K562 (cell line): ENCODE measurements around the gene COL4A1.

ENCODE experiments used
- ARHGAP35 ChIP-seq: fragments of 450-650 bp; IDR thresholded peaks from 2 replicates; pipeline ENCODE4 v1.6.1; 2018; ENCODE audit not compliant: partially characterized antibody
- EP300 ChIP-seq: IDR thresholded peaks from 2 replicates; pipeline ENCODE4 v1.6.1; 2012; ENCODE audit warnings: low read length, improper control_type of control experiment
- JUNB ChIP-seq: fragments of 450-650 bp; formaldehyde crosslinking; conservative IDR thresholded peaks from 2 replicates; pipeline ENCODE4 v1.4.0; 2020; ENCODE audit warnings: mild to moderate bottlenecking
- RBM22 ChIP-seq: fragments of 200-400 bp; formaldehyde crosslinking; IDR thresholded peaks from 2 replicates; pipeline ENCODE4 v1.6.1; 2018; ENCODE audit warnings: low read length, low read depth; ENCODE audit not compliant: poor library complexity, severe bottlenecking
- TF ChIP-seq, protein P1 (sequence below): sonication (generic); formaldehyde crosslinking; IDR thresholded peaks from 2 replicates; pipeline ENCODE4 v1.5.0; 2020; ENCODE audit warnings: missing genetic modification reagents

DNA sequence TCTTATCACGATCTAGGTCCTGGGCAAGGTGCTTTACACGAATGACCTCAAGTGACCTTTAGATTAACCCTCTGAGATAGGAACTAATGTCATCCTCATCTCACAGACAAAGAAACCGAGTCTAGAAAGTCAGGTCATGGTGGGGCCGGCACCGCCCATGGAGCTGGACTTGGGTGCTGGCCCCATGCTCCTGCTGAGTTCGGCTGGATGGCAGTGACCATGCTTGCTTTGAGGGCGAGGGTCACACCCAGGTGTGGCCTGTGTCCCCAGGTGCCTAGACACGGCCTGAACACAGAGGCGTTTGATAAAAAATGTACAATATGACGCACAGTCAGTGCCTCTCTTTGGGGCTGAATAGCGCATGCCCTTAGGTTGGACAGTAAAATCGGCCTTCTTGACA, 26.9 kb upstream of the COL4A1 start:
- TF ChIP-seq JUNB = no peak
- no peak for TF ChIP-seq ARHGAP35
- TF ChIP-seq EP300 = no peak
- TF ChIP-seq, protein P1, sequence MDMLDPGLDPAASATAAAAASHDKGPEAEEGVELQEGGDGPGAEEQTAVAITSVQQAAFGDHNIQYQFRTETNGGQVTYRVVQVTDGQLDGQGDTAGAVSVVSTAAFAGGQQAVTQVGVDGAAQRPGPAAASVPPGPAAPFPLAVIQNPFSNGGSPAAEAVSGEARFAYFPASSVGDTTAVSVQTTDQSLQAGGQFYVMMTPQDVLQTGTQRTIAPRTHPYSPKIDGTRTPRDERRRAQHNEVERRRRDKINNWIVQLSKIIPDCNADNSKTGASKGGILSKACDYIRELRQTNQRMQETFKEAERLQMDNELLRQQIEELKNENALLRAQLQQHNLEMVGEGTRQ (CRISPR knock-in tag) = no peak
- no peak for TF ChIP-seq RBM22
